Loucy (cell line): ENCODE data around the gene NIT2.
"Not testable (repeated sequence)": the region's sequence is repeated elsewhere in the genome, so short reads cannot be mapped to it uniquely, and the experiment has no call there.

ENCODE experiments used
- H2AFZ ChIP-seq: fragments of 200-600 bp; sonication (generic); 2 replicates; pipeline ENCODE4 v1.6.0; 2016; ENCODE audit warnings: antibody characterized with exemption, mild to moderate bottlenecking, low read length, moderate library complexity
- H3F3A ChIP-seq: fragments of 200-600 bp; 2 replicates; pipeline ENCODE4 v1.6.0; 2016; ENCODE audit warnings: antibody characterized with exemption, low read depth, mild to moderate bottlenecking
- H3K27me3 ChIP-seq: fragments of 200-600 bp; sonication (generic); 2 replicates; pipeline ENCODE4 v1.6.1; 2014; ENCODE audit warnings: low read length, mild to moderate bottlenecking; ENCODE audit not compliant: insufficient read depth, poor library complexity, severe bottlenecking
- H3K36me3 ChIP-seq: fragments of 200-600 bp; sonication (generic); 2 replicates; pipeline ENCODE4 v1.6.1; 2016; ENCODE audit warnings: low read length; ENCODE audit not compliant: insufficient read depth
- H3K4me1 ChIP-seq: fragments of 200-600 bp; sonication (generic); 2 replicates; pipeline ENCODE4 v1.5.1; 2014; ENCODE audit warnings: low read length, mild to moderate bottlenecking; ENCODE audit not compliant: insufficient read depth, poor library complexity, severe bottlenecking
- H3K4me2 ChIP-seq: fragments of 200-600 bp; sonication (generic); 2 replicates; pipeline ENCODE4 v1.6.0; 2014; ENCODE audit warnings: antibody characterized with exemption, low read length, low read depth, mild to moderate bottlenecking; ENCODE audit not compliant: poor library complexity, severe bottlenecking
- H3K4me3 ChIP-seq: fragments of 200-600 bp; sonication (generic); 2 replicates; pipeline ENCODE4 v1.5.1; 2014; ENCODE audit warnings: low read length, mild to moderate bottlenecking, mixed read lengths; ENCODE audit not compliant: poor library complexity, severe bottlenecking
- H3K79me2 ChIP-seq: fragments of 200-600 bp; sonication (generic); 2 replicates; pipeline ENCODE4 v1.6.1; 2014; ENCODE audit warnings: low read length; ENCODE audit not compliant: insufficient read depth
- H3K9ac ChIP-seq: fragments of 200-600 bp; sonication (generic); 2 replicates; pipeline ENCODE4 v1.6.0; 2014; ENCODE audit warnings: mild to moderate bottlenecking, low read depth, low read length, moderate library complexity; ENCODE audit not compliant: poor library complexity, severe bottlenecking
- H3K9me2 ChIP-seq: fragments of 200-600 bp; sonication (generic); replicated peaks from 2 replicates; pipeline ENCODE4 v1.6.1; 2016; ENCODE audit warnings: low read depth, low read length, mixed read lengths
- H3K9me3 ChIP-seq: fragments of 200-600 bp; sonication (generic); 2 replicates; pipeline ENCODE4 v1.6.1; 2014; ENCODE audit warnings: mild to moderate bottlenecking, antibody characterized with exemption, low read length, low read depth; ENCODE audit not compliant: insufficient read depth
- H4K20me1 ChIP-seq: fragments of 200-600 bp; sonication (generic); 2 replicates; pipeline ENCODE4 v1.6.0; 2014; ENCODE audit warnings: antibody characterized with exemption, low read length, mild to moderate bottlenecking; ENCODE audit not compliant: insufficient read depth, poor library complexity, severe bottlenecking
- CTCF ChIP-seq: fragments of 200-600 bp; sonication (generic); conservative IDR thresholded peaks from 2 replicates; pipeline ENCODE4 v1.5.1; 2014; ENCODE audit warnings: mild to moderate bottlenecking, antibody characterized with exemption, low read length
- EZH2phosphoT487 ChIP-seq: fragments of 200-600 bp; IDR thresholded peaks from 2 replicates; pipeline ENCODE4 v1.6.1; 2018; ENCODE audit warnings: antibody characterized with exemption, mild to moderate bottlenecking, moderate library complexity, borderline replicate concordance

Gene NIT2

DNA sequence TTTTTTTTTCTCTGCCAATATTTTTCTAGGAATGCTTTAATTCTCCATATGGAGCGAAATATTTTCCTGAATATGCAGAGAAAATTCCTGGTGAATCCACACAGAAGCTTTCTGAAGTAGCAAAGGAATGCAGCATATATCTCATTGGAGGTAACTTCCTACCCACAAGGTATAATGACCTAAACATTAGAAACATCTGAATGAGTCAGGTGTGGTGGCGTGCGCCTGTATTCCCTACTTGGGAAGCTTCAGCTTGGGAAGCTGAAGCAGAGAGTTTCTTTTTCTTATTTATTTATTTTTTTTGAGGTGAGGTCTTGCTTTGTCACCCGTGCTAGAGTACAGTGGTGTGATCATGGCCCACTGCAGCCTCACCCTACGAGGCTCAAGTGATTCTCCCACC is 5.2 kb downstream of the NIT2 start:
- Histone ChIP-seq H3K4me2 (no peak overlapping the region), H3K9ac (no peak overlapping the region), H3K36me3 (no peaks in the 10 kb centered on the region; the same call in 1 of the 2 replicates), H3K9me2 (no peaks in the 10 kb centered on the region), H3K4me1 (peaks cover 9% of the 10 kb centered on the region), H4K20me1 (no peaks in the 10 kb centered on the region), H2AFZ (no peak overlapping the region), H3K79me2 (peaks cover 10% of the 10 kb centered on the region), H3K9me3 (no peaks in the 10 kb centered on the region; the same call in 1 of the 2 replicates), H3K27me3 (no peaks in the 10 kb centered on the region), H3K4me3 (no peak overlapping the region), H3F3A (no peaks in the 10 kb centered on the region)
- TF ChIP-seq EZH2phosphoT487 = no peak
- TF ChIP-seq CTCF = no peak

GRCh38 chr3:100340527-100340926 is 6.0 kb downstream of the NIT2 start:
- H3K4me1 ChIP-seq = peaks cover 5% of the 10 kb centered on the region
- no peaks in the 10 kb centered on the region; the same call in 1 of the 2 replicates for H3K36me3 ChIP-seq
- H3F3A ChIP-seq = no peaks in the 10 kb centered on the region
- H4K20me1 ChIP-seq = no peaks in the 10 kb centered on the region
- no peaks in the 10 kb centered on the region for H3K27me3 ChIP-seq
- H2AFZ ChIP-seq = no peak overlapping the region
- no peak overlapping the region for H3K4me3 ChIP-seq
- H3K4me2 ChIP-seq = no peak overlapping the region
- H3K9ac ChIP-seq = no peak overlapping the region
- H3K79me2 ChIP-seq = 0 out of 2 replicates have a peak, but pooled peaks cover 6% of the 10 kb centered on the region
- TF ChIP-seq EZH2phosphoT487 (no peak), CTCF (no peak)
- no peaks in the 10 kb centered on the region; the same call in 1 of the 2 replicates for H3K9me3 ChIP-seq
- no peaks in the 10 kb centered on the region for H3K9me2 ChIP-seq

- H3K36me3 ChIP-seq = peaks cover 46% of the 10 kb centered on the region
- peaks cover 2% of the 10 kb centered on the region; the same call in 1 of the 2 replicates for H3K9me3 ChIP-seq
- no peak overlapping the region for H3K4me2 ChIP-seq
- TF ChIP-seq EZH2phosphoT487 (no peak), CTCF (no peak)
- H3K9ac ChIP-seq = no peak overlapping the region
- peaks cover 13% of the 10 kb centered on the region for H3K4me1 ChIP-seq
- no peak overlapping the region for H2AFZ ChIP-seq
- no peak overlapping the region for H3K4me3 ChIP-seq
- no peaks in the 10 kb centered on the region for H3K9me2 ChIP-seq
- no peaks in the 10 kb centered on the region for H3K79me2 ChIP-seq
- no peaks in the 10 kb centered on the region for H3K27me3 ChIP-seq
- no peaks in the 10 kb centered on the region for H3F3A ChIP-seq
- no peaks in the 10 kb centered on the region for H4K20me1 ChIP-seq
Measured at GRCh38 chr3:100348727-100349126, 14.2 kb downstream of the NIT2 start.

- H3K9ac ChIP-seq, H3F3A ChIP-seq, H2AFZ ChIP-seq, H3K9me2 ChIP-seq, H3K9me3 ChIP-seq, H3K27me3 ChIP-seq, H3K79me2 ChIP-seq, H3K4me3 ChIP-seq, H4K20me1 ChIP-seq: not testable (repeated sequence)
- Histone ChIP-seq H3K4me1 (peaks cover 13% of the 10 kb centered on the region), H3K36me3 (peaks cover 49% of the 10 kb centered on the region), H3K4me2 (peak overlapping the region; percentile 19)
Measured at GRCh38 chr3:100351770-100352169, 17.2 kb downstream of the NIT2 start.
